Keratinocyte (primary cell): Measurements from ENCODE around the gene RBMS3. TPM values are rescaled to one million over a fixed set of nuclear protein-coding genes. Genes with fewer than 3 reads are reported as not detected.

Source experiments
- DNase-seq: peaks from one replicate; pipeline ENCODE4 v3.0.0-alpha.2; 2011; ENCODE audit warnings: low read depth, missing footprints, low spot score
- FAIRE-seq: peaks from 2 replicates; lab custom pipeline; 2011; peaks lifted over from hg19 to GRCh38; lab: Jason Lieb, UNC
- H2AFZ ChIP-seq: 2 replicates; pipeline ENCODE4 v1.6.0; 2012; ENCODE audit warnings: low read length, control low read depth, inconsistent platforms; ENCODE audit not compliant: control insufficient read depth
- H3K27ac ChIP-seq: 2 replicates; pipeline ENCODE4 v1.5.1; 2011; ENCODE audit warnings: low read length; ENCODE audit not compliant: control insufficient read depth, insufficient read depth
- H3K27me3 ChIP-seq: 3 replicates; pipeline ENCODE4 v1.6.0; 2011; ENCODE audit warnings: low read length; ENCODE audit not compliant: control insufficient read depth, insufficient read depth; ENCODE audit errors: extremely low read depth
- H3K36me3 ChIP-seq, 2 experiments: 2 replicates in 1 of 2; 3 replicates in 1 of 2; pipeline ENCODE4 v1.5.1; 2011; ENCODE audit warnings: low read length in 2 of 2, mild to moderate bottlenecking in 1 of 2; ENCODE audit not compliant: control insufficient read depth in 2 of 2, insufficient read depth in 2 of 2; ENCODE audit errors: extremely low read depth in 1 of 2
- H3K4me1 ChIP-seq: 3 replicates; pipeline ENCODE4 v1.5.1; 2011; ENCODE audit warnings: low read length; ENCODE audit not compliant: control insufficient read depth, insufficient read depth; ENCODE audit errors: extremely low read depth
- H3K4me2 ChIP-seq: 3 replicates; pipeline ENCODE4 v1.6.0; 2011; ENCODE audit warnings: low read depth, low read length; ENCODE audit not compliant: control insufficient read depth, insufficient read depth; ENCODE audit errors: extremely low read depth
- H3K4me3 ChIP-seq, 3 experiments: fragments of 200-600 bp in 1 of 3; sonication (generic) in 1 of 3; 2 replicates in 2 of 3; 3 replicates in 1 of 3; pipeline ENCODE4 v1.5.1; 2011 to 2016; ENCODE audit warnings: low read length in 3 of 3, mild to moderate bottlenecking in 3 of 3, control low read depth in 2 of 3, inconsistent platforms in 1 of 3, low read depth in 1 of 3, mixed read lengths in 1 of 3, mixed run types in 1 of 3, moderate library complexity in 1 of 3; ENCODE audit not compliant: control insufficient read depth in 2 of 3, insufficient read depth in 2 of 3; ENCODE audit errors: extremely low read depth in 1 of 3
- H3K79me2 ChIP-seq: 2 replicates; pipeline ENCODE4 v1.6.0; 2012; ENCODE audit warnings: low read length; ENCODE audit not compliant: control insufficient read depth, insufficient read depth
- H3K9ac ChIP-seq: 3 replicates; pipeline ENCODE4 v1.6.0; 2011; ENCODE audit warnings: low read length; ENCODE audit not compliant: control insufficient read depth, insufficient read depth; ENCODE audit errors: extremely low read depth
- H3K9me1 ChIP-seq: 3 replicates; pipeline ENCODE4 v1.6.0; 2011; ENCODE audit warnings: low read length; ENCODE audit not compliant: control insufficient read depth, insufficient read depth; ENCODE audit errors: extremely low read depth
- H3K9me3 ChIP-seq: 2 replicates; pipeline ENCODE4 v1.5.1; 2012; ENCODE audit warnings: low read depth, low read length; ENCODE audit not compliant: control insufficient read depth
- H4K20me1 ChIP-seq: 3 replicates; pipeline ENCODE4 v1.6.0; 2011; ENCODE audit warnings: low read length; ENCODE audit not compliant: control insufficient read depth, insufficient read depth; ENCODE audit errors: extremely low read depth
- CTCF ChIP-seq, 3 experiments: IDR thresholded peaks in 1 of 3; conservative IDR thresholded peaks in 1 of 3; optimal IDR thresholded peaks in 1 of 3; 2 replicates in 2 of 3; 3 replicates in 1 of 3; pipeline versions ENCODE3 to v1.5.1; 2011; ENCODE audit warnings: low read length in 3 of 3, mild to moderate bottlenecking in 3 of 3, moderate library complexity in 2 of 3, control low read depth in 1 of 3, inconsistent platforms in 1 of 3; ENCODE audit not compliant: insufficient read depth in 2 of 3; ENCODE audit errors: extremely low read depth in 1 of 3
- EZH2 ChIP-seq: IDR thresholded peaks from one replicate; pipeline ENCODE4 v1.6.1; 2012; ENCODE audit warnings: inconsistent platforms, mild to moderate bottlenecking, low read length, moderate library complexity
- dilution Hi-C: fragments of 300-500 bp; cut with MboI; formaldehyde crosslinking; loops from one replicate; pipeline ENCODE4 v1.7.0; 2020; ENCODE audit warnings: low sequenced_read_pairs; ENCODE audit not compliant: extremely low pct_ligation_motif_present
- polyA plus RNA-seq, 5 experiments: library from polyadenylated mRNA; depleted of rRNA in 3 of 5; stranded (reverse) in 3 of 5; stranded (forward) in 1 of 5; unstranded in 1 of 5; fragments of >200 nt; gene quantifications; 1 replicate in 1 of 5; 2 replicates in 3 of 5; 3 replicates in 1 of 5; pipeline versions ENCODE4 v1.2.1 to v1.2.3, GENCODE V29; 2011 to 2012; ENCODE audit warnings: missing spikeins in 2 of 5, low read depth in 1 of 5, low replicate concordance in 1 of 5

The RBMS3 gene
- polyA plus RNA-seq, 1 donor (not counting 4 experiments of a cell fraction or from before 2014, with no cell fraction given), result 2.3 TPM

- Histone ChIP-seq H2AFZ (no peak overlapping the region), H3K4me1 (peaks cover 3% of the 10 kb centered on the region), H3K27ac (no peak overlapping the region), H3K27me3 (no peaks in the 10 kb centered on the region), H3K9ac (no peak overlapping the region), H3K4me2 (no peak overlapping the region), H3K9me3 (no peaks in the 10 kb centered on the region), H3K36me3 (no peaks in the 10 kb centered on the region), H3K79me2 (no peaks in the 10 kb centered on the region), H4K20me1 (no peaks in the 10 kb centered on the region), H3K4me3 (no peak overlapping the region), H3K9me1 (no peaks in the 10 kb centered on the region)
- DNase-seq (no peak), FAIRE-seq (no peak)
- dilution Hi-C loops, result no loop called here
- TF ChIP-seq CTCF (optimal IDR thresholded peaks at IDR 0.05 in 1 of 3, IDR thresholded peaks at IDR 0.05 in 1 of 3, conservative IDR thresholded peaks at IDR 0.05 in 1 of 3; ENCODE audit: extremely low read depth in 1 of 3, insufficient read depth in 2 of 3, low read length in 3 of 3), result no peak
These were observed 155.9 kb downstream of the RBMS3 start for GRCh38 chr3:29436612-29437323.

GRCh38 chr3:29438580-29438979 is 157.7 kb downstream of the RBMS3 start:
- H3K9me1 ChIP-seq, result no peaks in the 10 kb centered on the region
- H3K27me3 ChIP-seq, result no peaks in the 10 kb centered on the region
- no peak for TF ChIP-seq CTCF (optimal IDR thresholded peaks at IDR 0.05 in 1 of 3, IDR thresholded peaks at IDR 0.05 in 1 of 3, conservative IDR thresholded peaks at IDR 0.05 in 1 of 3; ENCODE audit: extremely low read depth in 1 of 3, insufficient read depth in 2 of 3, low read length in 3 of 3)
- no peak for TF ChIP-seq EZH2
- no peak overlapping the region for H3K4me3 ChIP-seq
- H3K36me3 ChIP-seq, result no peaks in the 10 kb centered on the region
- DNase-seq (no peak), FAIRE-seq (no peak)
- dilution Hi-C loops, result no loop called here
- H4K20me1 ChIP-seq, result no peaks in the 10 kb centered on the region
- no peak overlapping the region for H2AFZ ChIP-seq
- H3K27ac ChIP-seq, result no peak overlapping the region
- no peaks in the 10 kb centered on the region for H3K79me2 ChIP-seq
- no peak overlapping the region for H3K9ac ChIP-seq
- no peak overlapping the region for H3K4me2 ChIP-seq
- peaks cover 3% of the 10 kb centered on the region for H3K4me1 ChIP-seq
- no peaks in the 10 kb centered on the region for H3K9me3 ChIP-seq
